Mesenchymal stem cell (in vitro differentiated cells and primary cell): ENCODE measurements around the gene CENPF.

Source experiments
- DNase-seq: peaks from one replicate; pipeline ENCODE4 v3.0.0-alpha.2; 2013
- H2AFZ ChIP-seq: one replicate; pipeline ENCODE4 v1.6.1; 2013; ENCODE audit warnings: low read depth, mild to moderate bottlenecking, control low read depth, inconsistent platforms, low read length, moderate library complexity
- H2AK5ac ChIP-seq: 2 replicates; pipeline ENCODE4 v1.6.1; 2013; ENCODE audit warnings: low read length, moderate library complexity, mild to moderate bottlenecking, inconsistent platforms; ENCODE audit not compliant: severe bottlenecking
- H2BK120ac ChIP-seq: one replicate; pipeline ENCODE4 v1.6.1; 2013; ENCODE audit warnings: low read depth, mild to moderate bottlenecking, inconsistent platforms, low read length, moderate library complexity
- H2BK12ac ChIP-seq, 2 experiments: one replicate each; pipeline ENCODE4 v1.6.1; 2013; ENCODE audit warnings: inconsistent platforms in 2 of 2, low read length in 2 of 2, mild to moderate bottlenecking in 2 of 2, moderate library complexity in 2 of 2, control low read depth in 1 of 2
- H2BK15ac ChIP-seq: one replicate; pipeline ENCODE4 v1.6.1; 2013; ENCODE audit warnings: mild to moderate bottlenecking, low read depth, inconsistent platforms; ENCODE audit not compliant: poor library complexity, severe bottlenecking
- H2BK5ac ChIP-seq: 2 replicates; pipeline ENCODE4 v1.6.1; 2013; ENCODE audit warnings: low read depth, mild to moderate bottlenecking, low read length, control low read depth, inconsistent platforms; ENCODE audit not compliant: poor library complexity, severe bottlenecking
- H3K14ac ChIP-seq, 2 experiments: one replicate each; pipeline ENCODE4 v1.6.1; 2013; ENCODE audit warnings: inconsistent platforms in 2 of 2, low read length in 2 of 2, control low read depth in 1 of 2, mild to moderate bottlenecking in 1 of 2, moderate library complexity in 1 of 2
- H3K18ac ChIP-seq, 2 experiments: one replicate each; pipeline ENCODE4 v1.6.1; 2013; ENCODE audit warnings: inconsistent platforms in 2 of 2, low read length in 2 of 2, control low read depth in 1 of 2, low read depth in 1 of 2, mild to moderate bottlenecking in 1 of 2
- H3K23ac ChIP-seq, 2 experiments: one replicate each; pipeline ENCODE4 v1.6.1; 2013; ENCODE audit warnings: inconsistent platforms in 2 of 2, low read length in 2 of 2, mild to moderate bottlenecking in 2 of 2, moderate library complexity in 2 of 2, control low read depth in 1 of 2
- H3K27ac ChIP-seq: 2 replicates; pipeline ENCODE4 v1.5.1; 2013; ENCODE audit warnings: mild to moderate bottlenecking, moderate library complexity, low read length, control low read depth, inconsistent platforms; ENCODE audit not compliant: poor library complexity, severe bottlenecking
- H3K27me3 ChIP-seq, 2 experiments: 2 replicates each; pipeline versions ENCODE4 v1.6.1 to v1.7.0; 2013; ENCODE audit warnings: low read length in 2 of 2, mild to moderate bottlenecking in 2 of 2, moderate library complexity in 2 of 2, control low read depth in 1 of 2, inconsistent platforms in 1 of 2; ENCODE audit not compliant: control insufficient read depth in 1 of 2, insufficient read depth in 1 of 2
- H3K36me3 ChIP-seq, 2 experiments: 2 replicates each; pipeline versions ENCODE4 v1.6.1 to v1.7.0; 2013; ENCODE audit warnings: low read length in 2 of 2, control low read depth in 1 of 2, inconsistent platforms in 1 of 2, low read depth in 1 of 2, mild to moderate bottlenecking in 1 of 2; ENCODE audit not compliant: insufficient read depth in 2 of 2, control insufficient read depth in 1 of 2
- H3K4ac ChIP-seq, 2 experiments: one replicate each; pipeline ENCODE4 v1.6.1; 2013; ENCODE audit warnings: inconsistent platforms in 2 of 2, low read length in 2 of 2, mild to moderate bottlenecking in 2 of 2, moderate library complexity in 2 of 2, control low read depth in 1 of 2, low read depth in 1 of 2
- H3K4me1 ChIP-seq: 2 replicates; pipeline ENCODE4 v1.6.1; 2013; ENCODE audit warnings: low read depth, low read length, control low read depth; ENCODE audit not compliant: control insufficient read depth, insufficient read depth
- H3K4me2 ChIP-seq: 2 replicates; pipeline ENCODE4 v1.6.1; 2013; ENCODE audit warnings: low read length, mild to moderate bottlenecking, inconsistent platforms; ENCODE audit not compliant: poor library complexity, severe bottlenecking
- H3K4me3 ChIP-seq, 2 experiments: 2 replicates each; pipeline versions ENCODE4 v1.5.1 to v1.7.0; 2013; ENCODE audit warnings: low read length in 2 of 2, mild to moderate bottlenecking in 2 of 2, control low read depth in 1 of 2, low read depth in 1 of 2; ENCODE audit not compliant: insufficient read depth in 1 of 2
- H3K79me1 ChIP-seq: replicated peaks from 2 replicates; pipeline ENCODE4 v1.6.1; 2013; ENCODE audit warnings: mild to moderate bottlenecking, control low read depth, low read length, inconsistent platforms; ENCODE audit not compliant: poor library complexity, severe bottlenecking
- H3K9ac ChIP-seq: 2 replicates; pipeline ENCODE4 v1.7.0; 2013; ENCODE audit warnings: mild to moderate bottlenecking, low read length, moderate library complexity
- H3K9me3 ChIP-seq: 2 replicates; pipeline ENCODE4 v1.7.0; 2013; ENCODE audit warnings: mild to moderate bottlenecking, low read length; ENCODE audit not compliant: control insufficient read depth
- H4K8ac ChIP-seq: one replicate; pipeline ENCODE4 v1.6.1; 2013; ENCODE audit warnings: inconsistent platforms, mild to moderate bottlenecking, low read length, moderate library complexity
- H4K91ac ChIP-seq: one replicate; pipeline ENCODE4 v1.6.1; 2013; ENCODE audit warnings: mild to moderate bottlenecking, low read length, inconsistent platforms
- WGBS: methylation state at CpG from one replicate; pipeline ENCODE4 v1.1.7; 2013; ENCODE audit warnings: mixed read lengths; 5-methylcytosine and 5-hydroxymethylcytosine counted together

The CENPF gene

DNA sequence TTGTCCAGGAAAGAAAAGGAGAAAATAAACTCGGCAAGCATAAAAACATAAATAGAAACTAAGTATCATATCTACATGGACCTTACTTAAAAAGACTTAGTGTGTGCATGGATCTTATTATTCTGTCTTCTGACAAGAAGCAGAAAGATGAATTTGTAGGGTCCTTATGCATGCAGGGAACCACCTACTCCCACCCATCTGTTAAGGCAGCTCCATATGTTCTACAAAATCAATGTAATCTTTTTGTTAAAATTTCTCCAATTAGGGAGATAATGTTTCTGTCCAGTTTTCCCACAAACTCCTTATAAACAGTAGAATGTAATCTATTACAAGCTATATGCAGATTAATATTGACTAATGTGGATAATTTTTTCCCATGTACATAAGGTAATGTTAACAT is 37.7 kb upstream of the CENPF start:
- H2BK120ac ChIP-seq, result no peak overlapping the region
- H2BK5ac ChIP-seq, result no peak overlapping the region
- no peak overlapping the region for H3K14ac ChIP-seq
- no peaks in the 10 kb centered on the region for H3K36me3 ChIP-seq
- no peak overlapping the region for H3K27ac ChIP-seq
- no peak overlapping the region for H3K4me2 ChIP-seq
- DNase-seq, result no peak
- no peak overlapping the region for H3K18ac ChIP-seq
- WGBS, result no CpG with 5 or more reads among the region's 1 CpG
- H2BK12ac ChIP-seq, result no peak overlapping the region
- H3K23ac ChIP-seq, result no peak overlapping the region
- H2BK15ac ChIP-seq, result no peak overlapping the region
- H4K91ac ChIP-seq, result no peak overlapping the region
- no peaks in the 10 kb centered on the region for H3K9me3 ChIP-seq
- peaks cover 10% of the 10 kb centered on the region for H3K4me1 ChIP-seq
- no peak overlapping the region for H3K4ac ChIP-seq
- no peak overlapping the region for H3K9ac ChIP-seq
- no peak overlapping the region for H4K8ac ChIP-seq
- no peaks in the 10 kb centered on the region for H3K27me3 ChIP-seq
- H2AFZ ChIP-seq, result no peak overlapping the region
- peaks cover 4% of the 10 kb centered on the region for H3K79me1 ChIP-seq
- H3K4me3 ChIP-seq, result no peak overlapping the region
- no peak overlapping the region for H2AK5ac ChIP-seq

DNA sequence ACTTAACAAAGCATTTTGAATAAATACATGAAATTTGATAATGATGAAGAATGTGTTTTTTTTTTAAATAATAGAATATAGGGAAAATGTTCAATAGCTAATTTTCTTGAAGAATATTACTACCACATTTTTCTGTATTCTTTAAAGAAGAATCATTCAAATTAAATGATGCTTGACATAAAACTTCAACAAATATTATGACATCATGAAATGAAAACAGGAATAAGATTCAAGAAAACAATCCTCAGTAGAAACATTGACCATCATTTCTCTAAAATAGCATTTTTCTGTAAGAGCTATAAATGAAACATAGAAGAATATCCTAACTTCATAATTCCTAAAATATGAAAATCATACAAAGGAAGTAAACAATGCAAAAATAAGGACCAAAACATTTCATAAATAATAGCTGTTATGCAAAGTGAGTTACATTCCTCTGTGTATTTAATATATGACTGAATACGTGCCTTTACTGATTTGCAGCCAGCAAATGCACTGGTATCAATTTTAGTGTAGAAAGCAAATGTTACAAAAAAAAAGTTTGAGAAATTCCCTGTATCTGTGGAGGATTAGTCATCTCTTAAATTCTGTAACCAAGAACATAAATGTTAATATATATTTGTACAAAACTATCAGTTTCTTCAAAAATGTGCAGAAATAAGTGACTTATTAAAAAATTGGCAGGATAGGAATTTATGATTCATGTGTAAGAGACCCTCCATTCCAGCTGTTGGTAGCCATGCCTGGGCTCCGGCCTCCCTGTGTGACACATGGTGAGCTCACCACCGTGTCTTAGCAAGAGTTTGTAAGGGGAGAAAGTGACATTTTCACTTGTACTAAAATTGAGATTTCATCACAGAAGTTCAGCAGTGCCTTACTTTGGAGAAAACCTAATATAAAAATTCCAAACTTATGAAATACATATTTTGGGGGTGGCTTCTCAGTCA is 36.6 kb upstream of the CENPF start:
- peak overlapping the region; percentile 54 for H4K8ac ChIP-seq
- no peak overlapping the region for H2BK120ac ChIP-seq

DNA sequence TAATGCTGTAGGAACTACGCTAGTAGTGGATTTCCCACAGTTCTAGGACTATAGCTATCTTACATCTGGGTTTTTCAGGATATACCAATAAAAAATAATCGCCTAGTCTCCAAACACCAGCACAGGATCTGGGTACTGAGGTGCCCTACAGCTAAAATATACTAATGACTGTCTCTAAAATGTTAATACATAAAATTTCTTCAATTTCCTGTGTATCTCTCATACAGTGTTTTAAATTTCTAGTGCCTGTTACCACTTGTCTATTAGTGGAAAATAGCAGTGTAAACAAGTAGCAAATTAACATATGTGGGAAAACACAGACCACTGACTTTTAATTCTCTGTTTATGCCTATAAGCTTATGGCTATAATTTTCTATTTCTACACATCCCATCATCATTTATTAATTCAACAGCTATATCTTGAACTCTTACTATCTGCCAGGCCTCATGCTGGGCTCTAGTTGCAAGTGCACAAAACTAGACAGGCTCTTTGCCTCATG is 35.5 kb upstream of the CENPF start:
- no peak overlapping the region for H3K18ac ChIP-seq
- H3K14ac ChIP-seq, result no peak overlapping the region
- WGBS, result no CpG with 5 or more reads among the region's 2 CpGs
- H3K23ac ChIP-seq, result no peak overlapping the region
- H3K4me2 ChIP-seq, result no peak overlapping the region
- DNase-seq, result no peak
- peaks cover 13% of the 10 kb centered on the region for H3K4me1 ChIP-seq
- H3K36me3 ChIP-seq, result no peaks in the 10 kb centered on the region
- H3K9ac ChIP-seq, result peak overlapping the region; percentile 58
- peak overlapping the region; percentile 94 for H3K27ac ChIP-seq
- no peak overlapping the region for H2AFZ ChIP-seq
- no peak overlapping the region for H4K8ac ChIP-seq
- H2BK12ac ChIP-seq, result no peak overlapping the region
- no peaks in the 10 kb centered on the region for H3K9me3 ChIP-seq
- no peak overlapping the region for H3K4me3 ChIP-seq
- H2AK5ac ChIP-seq, result no peak overlapping the region
- no peak overlapping the region for H2BK5ac ChIP-seq
- no peaks in the 10 kb centered on the region for H3K27me3 ChIP-seq
- no peak overlapping the region for H3K4ac ChIP-seq
- no peak overlapping the region for H2BK15ac ChIP-seq
- no peak overlapping the region for H2BK120ac ChIP-seq
- H3K79me1 ChIP-seq, result peaks cover 8% of the 10 kb centered on the region
- H4K91ac ChIP-seq, result no peak overlapping the region

More for the DNA sequence above, 36.6 kb upstream of the CENPF start:
- no peak overlapping the region for H3K4me2 ChIP-seq
- peak overlapping the region; percentile 94 for H3K27ac ChIP-seq
- no peak overlapping the region for H2BK15ac ChIP-seq
- H2BK5ac ChIP-seq, result no peak overlapping the region
- H3K9ac ChIP-seq, result peak overlapping the region; percentile 58
- H3K4me3 ChIP-seq, result peak overlapping the region in 1 of 2 experiments; percentile 30
- H3K23ac ChIP-seq, result no peak overlapping the region
- H3K4me1 ChIP-seq, result peaks cover 10% of the 10 kb centered on the region
- H4K91ac ChIP-seq, result no peak overlapping the region
- 22% methylated on average over 2 of the region's 3 CpGs for WGBS
- peak; percentile 63 for DNase-seq
- H3K79me1 ChIP-seq, result peaks cover 4% of the 10 kb centered on the region
- no peaks in the 10 kb centered on the region for H3K27me3 ChIP-seq
- H3K18ac ChIP-seq, result no peak overlapping the region
- H2AFZ ChIP-seq, result no peak overlapping the region
- H2AK5ac ChIP-seq, result no peak overlapping the region
- H3K9me3 ChIP-seq, result no peaks in the 10 kb centered on the region
- H2BK12ac ChIP-seq, result no peak overlapping the region
- no peak overlapping the region for H3K14ac ChIP-seq
- H3K4ac ChIP-seq, result no peak overlapping the region
- no peaks in the 10 kb centered on the region for H3K36me3 ChIP-seq

DNA sequence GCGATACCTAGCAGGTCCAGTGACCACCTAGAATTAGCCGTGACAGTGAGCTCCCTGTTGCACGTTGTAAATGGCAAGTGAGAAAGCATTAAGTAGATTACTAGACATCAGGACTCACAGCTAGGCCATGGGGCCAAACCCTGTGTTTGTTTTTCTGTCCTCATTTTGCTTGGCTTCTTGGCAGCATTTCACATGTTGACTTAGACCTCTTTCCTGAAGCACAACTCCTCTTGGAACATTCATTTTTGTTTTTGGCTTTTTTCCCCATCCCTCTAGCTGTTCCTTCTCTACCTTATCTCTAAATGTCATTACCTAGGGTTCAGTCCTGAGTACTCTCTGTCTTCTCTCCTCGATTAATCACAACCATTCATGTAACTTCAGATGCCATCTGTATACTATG is 34.7 kb upstream of the CENPF start:
- no peak overlapping the region for H2BK5ac ChIP-seq
- no peak overlapping the region for H3K4ac ChIP-seq
- peak overlapping the region; percentile 81 for H2AK5ac ChIP-seq
- no peak for DNase-seq
- no peaks in the 10 kb centered on the region for H3K36me3 ChIP-seq
- H3K4me3 ChIP-seq, result no peak overlapping the region
- H4K8ac ChIP-seq, result peak overlapping the region; percentile 49
- no peak overlapping the region for H4K91ac ChIP-seq
- H2BK15ac ChIP-seq, result no peak overlapping the region
- no peak overlapping the region for H2BK120ac ChIP-seq
- H3K23ac ChIP-seq, result no peak overlapping the region
- peak overlapping the region; percentile 58 for H3K9ac ChIP-seq
- H3K27ac ChIP-seq, result peak overlapping the region; percentile 11
- no peaks in the 10 kb centered on the region for H3K9me3 ChIP-seq
- no peak overlapping the region for H2AFZ ChIP-seq
- peaks cover 8% of the 10 kb centered on the region for H3K79me1 ChIP-seq
- no peak overlapping the region for H3K4me2 ChIP-seq
- peaks cover 12% of the 10 kb centered on the region for H3K4me1 ChIP-seq
- no peaks in the 10 kb centered on the region for H3K27me3 ChIP-seq
- H3K18ac ChIP-seq, result no peak overlapping the region
- H3K14ac ChIP-seq, result no peak overlapping the region
- peak overlapping the region in 1 of 2 experiments; percentile 39 for H2BK12ac ChIP-seq
- 82% methylated on average over 4 of the region's 4 CpGs for WGBS
